ENCODE data around the gene STRBP. TPM values are rescaled to one million over a fixed set of nuclear protein-coding genes. Genes with fewer than 3 reads are reported as not detected.
A peak's percentile ranks its signal among the peaks of the same experiment; 100 is the strongest.
"Not testable (repeated sequence)": the region's sequence is repeated elsewhere in the genome, so short reads cannot be mapped to it uniquely, and the experiment has no call there.

The STRBP gene
- total and polyA plus RNA-seq, 5 donors from 2014 or later: 14.9 to 18.2 (median 15.4) TPM

- no peaks in the 10 kb centered on the region for H3K9me3 ChIP-seq (ENCODE audit: control insufficient read depth in 2 of 2, low read length in 2 of 2)
Observed at GRCh38 chr9:123257276-123257675, 11.1 kb downstream of the STRBP start.

GRCh38 chr9:123255718-123256117, 12.7 kb downstream of the STRBP start:
- DNase-seq: no peak
- H3K36me3 ChIP-seq (ENCODE audit: control insufficient read depth, insufficient read depth, low read length): no peaks in the 10 kb centered on the region
- no peak overlapping the region for H3K27ac ChIP-seq (ENCODE audit: insufficient read depth, low read length, poor library complexity, severe bottlenecking)
- H3K27me3 ChIP-seq (ENCODE audit: control insufficient read depth, insufficient read depth, low read length): no peaks in the 10 kb centered on the region
- peaks cover 0 to 1% (median 0%) of the 10 kb centered on the region in 7 donors for H3K9me3 Mint-ChIP-seq
- H3K27ac Mint-ChIP-seq: no peak overlapping the region
- H3K9me3 ChIP-seq (ENCODE audit: control insufficient read depth in 2 of 2, low read length in 2 of 2): no peaks in the 10 kb centered on the region
- peaks cover 10 to 36% (median 24%) of the 10 kb centered on the region in 4 donors for H3K4me1 Mint-ChIP-seq
- H3K36me3 Mint-ChIP-seq: peaks cover 8% of the 10 kb centered on the region
- H3K4me3 Mint-ChIP-seq: no peak overlapping the region
- H3K4me3 ChIP-seq (ENCODE audit: low read depth, low read length): no peak overlapping the region
- H3K27me3 Mint-ChIP-seq: no peaks in the 10 kb centered on the region
- ATAC-seq (ENCODE audit: low read depth in 2 of 2): no peak
- H3K4me1 ChIP-seq (ENCODE audit: control insufficient read depth, insufficient read depth, low read length, poor library complexity, severe bottlenecking): no peaks in the 10 kb centered on the region

More at GRCh38 chr9:123257276-123257675, 11.1 kb downstream of the STRBP start:
- H3K4me3 ChIP-seq (ENCODE audit: low read depth, low read length): no peak overlapping the region
- H3K4me1 ChIP-seq (ENCODE audit: control insufficient read depth, insufficient read depth, low read length, poor library complexity, severe bottlenecking): no peaks in the 10 kb centered on the region
- H3K27ac Mint-ChIP-seq: no peak overlapping the region
- DNase-seq: no peak
- peaks cover 19 to 32% (median 26%) of the 10 kb centered on the region in 4 donors for H3K4me1 Mint-ChIP-seq
- no peaks in the 10 kb centered on the region for H3K27me3 ChIP-seq (ENCODE audit: control insufficient read depth, insufficient read depth, low read length)
- peaks cover 8% of the 10 kb centered on the region for H3K36me3 Mint-ChIP-seq
- no peaks in the 10 kb centered on the region for H3K36me3 ChIP-seq (ENCODE audit: control insufficient read depth, insufficient read depth, low read length)
- no peaks in the 10 kb centered on the region for H3K27me3 Mint-ChIP-seq
- H3K4me3 Mint-ChIP-seq: no peak overlapping the region
- H3K9me3 Mint-ChIP-seq: peaks cover 0 to 1% (median 0%) of the 10 kb centered on the region in 7 donors
- no peak overlapping the region for H3K27ac ChIP-seq (ENCODE audit: insufficient read depth, low read length, poor library complexity, severe bottlenecking)
- ATAC-seq (ENCODE audit: low read depth in 2 of 2): no peak

- H3K4me3 Mint-ChIP-seq: no peak overlapping the region
- H3K4me3 ChIP-seq (ENCODE audit: low read depth, low read length): no peak overlapping the region
- ATAC-seq (ENCODE audit: low read depth in 2 of 2) (no peak), DNase-seq (no peak)
- no peaks in the 10 kb centered on the region for H3K36me3 ChIP-seq (ENCODE audit: control insufficient read depth, insufficient read depth, low read length)
- peaks cover 0 to 1% (median 0%) of the 10 kb centered on the region in 7 donors for H3K9me3 Mint-ChIP-seq
- H3K4me1 ChIP-seq (ENCODE audit: control insufficient read depth, insufficient read depth, low read length, poor library complexity, severe bottlenecking): no peaks in the 10 kb centered on the region
- H3K27me3 ChIP-seq (ENCODE audit: control insufficient read depth, insufficient read depth, low read length): no peaks in the 10 kb centered on the region
- no peak overlapping the region for H3K27ac ChIP-seq (ENCODE audit: insufficient read depth, low read length, poor library complexity, severe bottlenecking)
- no peaks in the 10 kb centered on the region for H3K27me3 Mint-ChIP-seq
- H3K4me1 Mint-ChIP-seq: peaks cover 10 to 26% (median 18%) of the 10 kb centered on the region in 4 donors
- H3K9me3 ChIP-seq (ENCODE audit: control insufficient read depth in 2 of 2, low read length in 2 of 2): no peaks in the 10 kb centered on the region
- H3K27ac Mint-ChIP-seq: no peak overlapping the region
- H3K36me3 Mint-ChIP-seq: peaks cover 4% of the 10 kb centered on the region
Observed at GRCh38 chr9:123253204-123253603, 15.2 kb downstream of the STRBP start.

GRCh38 chr9:123251741-123252140, 16.6 kb downstream of the STRBP start:
- ATAC-seq (ENCODE audit: low read depth in 2 of 2): no peak
- Mint-ChIP-seq H3K4me1 (peaks cover 10 to 28% (median 17%) of the 10 kb centered on the region in 4 donors), H3K36me3 (peaks cover 4% of the 10 kb centered on the region), H3K27ac (peak overlapping the region in 1 of 3 donors; percentile 37), H3K9me3 (peaks cover 0 to 1% (median 0%) of the 10 kb centered on the region in 7 donors), H3K4me3 (no peak overlapping the region), H3K27me3 (no peaks in the 10 kb centered on the region)
- no peak overlapping the region for H3K27ac ChIP-seq (ENCODE audit: insufficient read depth, low read length, poor library complexity, severe bottlenecking)
- H3K4me1 ChIP-seq (ENCODE audit: control insufficient read depth, insufficient read depth, low read length, poor library complexity, severe bottlenecking): no peaks in the 10 kb centered on the region
- H3K36me3 ChIP-seq (ENCODE audit: control insufficient read depth, insufficient read depth, low read length): no peaks in the 10 kb centered on the region
- no peaks in the 10 kb centered on the region for H3K9me3 ChIP-seq (ENCODE audit: control insufficient read depth in 2 of 2, low read length in 2 of 2)
- no peak overlapping the region for H3K4me3 ChIP-seq (ENCODE audit: low read depth, low read length)
- no peaks in the 10 kb centered on the region for H3K27me3 ChIP-seq (ENCODE audit: control insufficient read depth, insufficient read depth, low read length)
- no peak for DNase-seq

GRCh38 chr9:123251324-123251723, 17.1 kb downstream of the STRBP start:
- H3K9me3 Mint-ChIP-seq: peaks cover 0 to 1% (median 0%) of the 10 kb centered on the region in 7 donors
- peak overlapping the region in 1 of 3 donors; percentile 37 for H3K27ac Mint-ChIP-seq
- H3K4me1 ChIP-seq (ENCODE audit: control insufficient read depth, insufficient read depth, low read length, poor library complexity, severe bottlenecking): no peaks in the 10 kb centered on the region
- no peak overlapping the region for H3K4me3 ChIP-seq (ENCODE audit: low read depth, low read length)
- ATAC-seq (ENCODE audit: low read depth in 2 of 2) (no peak), DNase-seq (no peak)
- H3K36me3 Mint-ChIP-seq: peaks cover 4% of the 10 kb centered on the region
- no peak overlapping the region for H3K4me3 Mint-ChIP-seq
- no peaks in the 10 kb centered on the region for H3K27me3 Mint-ChIP-seq
- H3K9me3 ChIP-seq (ENCODE audit: control insufficient read depth in 2 of 2, low read length in 2 of 2): no peaks in the 10 kb centered on the region
- H3K36me3 ChIP-seq (ENCODE audit: control insufficient read depth, insufficient read depth, low read length): no peaks in the 10 kb centered on the region
- H3K4me1 Mint-ChIP-seq: peaks cover 10 to 27% (median 17%) of the 10 kb centered on the region in 4 donors
- no peaks in the 10 kb centered on the region for H3K27me3 ChIP-seq (ENCODE audit: control insufficient read depth, insufficient read depth, low read length)
- no peak overlapping the region for H3K27ac ChIP-seq (ENCODE audit: insufficient read depth, low read length, poor library complexity, severe bottlenecking)

- no peaks in the 10 kb centered on the region for H3K27me3 ChIP-seq (ENCODE audit: control insufficient read depth, insufficient read depth, low read length)
- ATAC-seq (ENCODE audit: low read depth in 2 of 2) (no peak), DNase-seq (no peak)
- peaks cover 10 to 32% (median 21%) of the 10 kb centered on the region in 4 donors for H3K4me1 Mint-ChIP-seq
- H3K4me3 ChIP-seq (ENCODE audit: low read depth, low read length): no peak overlapping the region
- H3K9me3 Mint-ChIP-seq: no peaks in the 10 kb centered on the region
- H3K4me1 ChIP-seq (ENCODE audit: control insufficient read depth, insufficient read depth, low read length, poor library complexity, severe bottlenecking): no peaks in the 10 kb centered on the region
- H3K27ac ChIP-seq (ENCODE audit: insufficient read depth, low read length, poor library complexity, severe bottlenecking): no peak overlapping the region
- H3K36me3 ChIP-seq (ENCODE audit: control insufficient read depth, insufficient read depth, low read length): no peaks in the 10 kb centered on the region
- no peaks in the 10 kb centered on the region for H3K27me3 Mint-ChIP-seq
- no peaks in the 10 kb centered on the region for H3K9me3 ChIP-seq (ENCODE audit: control insufficient read depth in 2 of 2, low read length in 2 of 2)
- no peak overlapping the region for H3K4me3 Mint-ChIP-seq
- H3K27ac Mint-ChIP-seq: no peak overlapping the region
- peaks cover 4% of the 10 kb centered on the region for H3K36me3 Mint-ChIP-seq
Observed at GRCh38 chr9:123250504-123250903, 17.9 kb downstream of the STRBP start.

GRCh38 chr9:123249162-123249561, 19.2 kb downstream of the STRBP start:
- H3K36me3 ChIP-seq (ENCODE audit: control insufficient read depth, insufficient read depth, low read length); H3K4me3 ChIP-seq (ENCODE audit: low read depth, low read length); H3K9me3 ChIP-seq (ENCODE audit: control insufficient read depth in 2 of 2, low read length in 2 of 2); H3K27me3 Mint-ChIP-seq; H3K27me3 ChIP-seq (ENCODE audit: control insufficient read depth, insufficient read depth, low read length); H3K27ac Mint-ChIP-seq; ATAC-seq (ENCODE audit: low read depth in 2 of 2); H3K36me3 Mint-ChIP-seq; H3K27ac ChIP-seq (ENCODE audit: insufficient read depth, low read length, poor library complexity, severe bottlenecking); H3K4me1 ChIP-seq (ENCODE audit: control insufficient read depth, insufficient read depth, low read length, poor library complexity, severe bottlenecking); H3K4me3 Mint-ChIP-seq; H3K9me3 Mint-ChIP-seq; DNase-seq: not testable (repeated sequence)
- H3K4me1 Mint-ChIP-seq: peaks cover 10 to 28% (median 22%) of the 10 kb centered on the region in 4 donors

- DNase-seq (no peak), ATAC-seq (ENCODE audit: low read depth in 2 of 2) (no peak)
- Mint-ChIP-seq H3K4me1 (peaks cover 8 to 32% (median 25%) of the 10 kb centered on the region in 4 donors), H3K36me3 (no peaks in the 10 kb centered on the region), H3K9me3 (no peaks in the 10 kb centered on the region), H3K4me3 (no peak overlapping the region), H3K27ac (no peak overlapping the region), H3K27me3 (no peaks in the 10 kb centered on the region)
- no peak overlapping the region for H3K4me3 ChIP-seq (ENCODE audit: low read depth, low read length)
- no peaks in the 10 kb centered on the region for H3K36me3 ChIP-seq (ENCODE audit: control insufficient read depth, insufficient read depth, low read length)
- no peaks in the 10 kb centered on the region for H3K4me1 ChIP-seq (ENCODE audit: control insufficient read depth, insufficient read depth, low read length, poor library complexity, severe bottlenecking)
- H3K27me3 ChIP-seq (ENCODE audit: control insufficient read depth, insufficient read depth, low read length): no peaks in the 10 kb centered on the region
- no peak overlapping the region for H3K27ac ChIP-seq (ENCODE audit: insufficient read depth, low read length, poor library complexity, severe bottlenecking)
- no peaks in the 10 kb centered on the region for H3K9me3 ChIP-seq (ENCODE audit: control insufficient read depth in 2 of 2, low read length in 2 of 2)
Observed at GRCh38 chr9:123248630-123249029, 19.8 kb downstream of the STRBP start.

Measured in CD4-positive, CD25-positive, alpha-beta regulatory T cell (primary cell).